Keratinocyte (primary cell): Measurements from ENCODE around the gene SCRN2.

ENCODE experiments used
- CTCF ChIP-seq, 3 experiments: IDR thresholded peaks in 1 of 3; conservative IDR thresholded peaks in 1 of 3; optimal IDR thresholded peaks in 1 of 3; 2 replicates in 2 of 3; 3 replicates in 1 of 3; pipeline versions ENCODE3 to v1.5.1; 2011; ENCODE audit warnings: low read length in 3 of 3, mild to moderate bottlenecking in 3 of 3, moderate library complexity in 2 of 3, control low read depth in 1 of 3, inconsistent platforms in 1 of 3; ENCODE audit not compliant: insufficient read depth in 2 of 3; ENCODE audit errors: extremely low read depth in 1 of 3
- EZH2 ChIP-seq: IDR thresholded peaks from one replicate; pipeline ENCODE4 v1.6.1; 2012; ENCODE audit warnings: inconsistent platforms, mild to moderate bottlenecking, low read length, moderate library complexity

GRCh38 chr17:47822785-47823184 lies 18.3 kb downstream of the SCRN2 start:
- TF ChIP-seq EZH2 (no peak), CTCF (optimal IDR thresholded peaks at IDR 0.05 in 1 of 3, IDR thresholded peaks at IDR 0.05 in 1 of 3, conservative IDR thresholded peaks at IDR 0.05 in 1 of 3; ENCODE audit: extremely low read depth in 1 of 3, insufficient read depth in 2 of 3, low read length in 3 of 3) (no peak)
